Uterus (tissue), 2 donors: ENCODE data around the gene MTNR1A.

ENCODE experiments used
- CTCF ChIP-seq, 4 experiments: fragments of 200-600 bp in 2 of 4; fragments of 450-650 bp in 2 of 4; sonication (generic) in 2 of 4; IDR thresholded peaks; one replicate each; pipeline ENCODE4 v1.5.1; 2016 to 2019; ENCODE audit warnings: antibody characterized with exemption in 4 of 4, mild to moderate bottlenecking in 2 of 4, moderate library complexity in 1 of 4
- POLR2A ChIP-seq, 2 donors: fragments of 450-650 bp; IDR thresholded peaks; one replicate each; pipeline ENCODE4 v1.6.1; 2016; ENCODE audit warnings: antibody characterized with exemption in 2 of 2, mild to moderate bottlenecking in 1 of 2, moderate library complexity in 1 of 2

GRCh38 chr4:186592445-186592844 is 37.1 kb upstream of the MTNR1A start:
- TF ChIP-seq CTCF (IDR thresholded peaks at IDR 0.05) (no peak), POLR2A (IDR thresholded peaks at IDR 0.05) (no peak)
